Testis (tissue), 2 donors: ENCODE data around the gene RSU1.

Source experiments
- POLR2A ChIP-seq: fragments of 450-650 bp; IDR thresholded peaks from one replicate; pipeline ENCODE4 v1.6.1; 2017; ENCODE audit warnings: antibody characterized with exemption, mild to moderate bottlenecking, moderate library complexity
- TF ChIP-seq, protein P1 (sequence below), 3 experiments: fragments of 450-650 bp in 2 of 3; fragments of 200-600 bp in 1 of 3; sonication (generic) in 1 of 3; IDR thresholded peaks; one replicate each; pipeline ENCODE4 v1.5.1; 2016 to 2019; ENCODE audit warnings: antibody characterized with exemption in 3 of 3, mild to moderate bottlenecking in 2 of 3, moderate library complexity in 1 of 3

DNA sequence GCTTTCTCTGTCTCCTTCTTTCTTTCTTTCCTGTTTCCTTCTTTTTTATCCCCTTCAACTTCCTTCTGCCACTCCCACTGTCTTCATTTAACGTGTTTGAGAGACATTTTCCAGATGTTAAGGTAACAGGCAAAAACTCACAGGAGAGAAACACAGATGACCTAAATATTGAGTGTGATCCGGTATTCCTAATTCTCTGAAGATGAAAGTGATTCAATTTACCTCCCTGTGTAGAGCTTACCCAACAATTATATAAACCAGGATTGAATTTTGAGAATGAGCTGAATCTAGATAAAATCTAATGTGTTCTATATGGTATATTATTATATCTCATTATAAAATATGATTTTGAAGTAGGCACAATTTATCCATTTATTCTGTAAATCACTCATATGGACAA lies 46.5 kb upstream of the RSU1 start:
- no peak for TF ChIP-seq POLR2A
- TF ChIP-seq, protein P1, sequence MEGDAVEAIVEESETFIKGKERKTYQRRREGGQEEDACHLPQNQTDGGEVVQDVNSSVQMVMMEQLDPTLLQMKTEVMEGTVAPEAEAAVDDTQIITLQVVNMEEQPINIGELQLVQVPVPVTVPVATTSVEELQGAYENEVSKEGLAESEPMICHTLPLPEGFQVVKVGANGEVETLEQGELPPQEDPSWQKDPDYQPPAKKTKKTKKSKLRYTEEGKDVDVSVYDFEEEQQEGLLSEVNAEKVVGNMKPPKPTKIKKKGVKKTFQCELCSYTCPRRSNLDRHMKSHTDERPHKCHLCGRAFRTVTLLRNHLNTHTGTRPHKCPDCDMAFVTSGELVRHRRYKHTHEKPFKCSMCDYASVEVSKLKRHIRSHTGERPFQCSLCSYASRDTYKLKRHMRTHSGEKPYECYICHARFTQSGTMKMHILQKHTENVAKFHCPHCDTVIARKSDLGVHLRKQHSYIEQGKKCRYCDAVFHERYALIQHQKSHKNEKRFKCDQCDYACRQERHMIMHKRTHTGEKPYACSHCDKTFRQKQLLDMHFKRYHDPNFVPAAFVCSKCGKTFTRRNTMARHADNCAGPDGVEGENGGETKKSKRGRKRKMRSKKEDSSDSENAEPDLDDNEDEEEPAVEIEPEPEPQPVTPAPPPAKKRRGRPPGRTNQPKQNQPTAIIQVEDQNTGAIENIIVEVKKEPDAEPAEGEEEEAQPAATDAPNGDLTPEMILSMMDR (IDR thresholded peaks at IDR 0.05): no peak
